Esophagus squamous epithelium (tissue), 4 donors: Measurements from ENCODE around the gene RTN4RL2.

Experiments used
- CTCF ChIP-seq, 6 experiments: fragments of 450-650 bp in 4 of 6; fragments of 200-600 bp in 2 of 6; sonication (generic) in 2 of 6; IDR thresholded peaks; one replicate each; pipeline ENCODE4 v1.5.1; 2016 to 2019; ENCODE audit warnings: antibody characterized with exemption in 6 of 6, mild to moderate bottlenecking in 4 of 6, moderate library complexity in 4 of 6
- POLR2A ChIP-seq, 4 donors: fragments of 450-650 bp; IDR thresholded peaks; one replicate each; pipeline ENCODE4 v1.6.1; 2017; ENCODE audit warnings: antibody characterized with exemption in 4 of 4, mild to moderate bottlenecking in 4 of 4, moderate library complexity in 3 of 4

GRCh38 chr11:57514538-57515331 is 54.4 kb downstream of the RTN4RL2 start:
- TF ChIP-seq CTCF (IDR thresholded peaks at IDR 0.05) (no peak), POLR2A (IDR thresholded peaks at IDR 0.05) (no peak)
